Measurements from ENCODE around the gene SUV39H2.

GRCh38 chr10:14924013-14924412 lies 45.3 kb downstream of the SUV39H2 start:
- TF ChIP-seq, protein P1, sequence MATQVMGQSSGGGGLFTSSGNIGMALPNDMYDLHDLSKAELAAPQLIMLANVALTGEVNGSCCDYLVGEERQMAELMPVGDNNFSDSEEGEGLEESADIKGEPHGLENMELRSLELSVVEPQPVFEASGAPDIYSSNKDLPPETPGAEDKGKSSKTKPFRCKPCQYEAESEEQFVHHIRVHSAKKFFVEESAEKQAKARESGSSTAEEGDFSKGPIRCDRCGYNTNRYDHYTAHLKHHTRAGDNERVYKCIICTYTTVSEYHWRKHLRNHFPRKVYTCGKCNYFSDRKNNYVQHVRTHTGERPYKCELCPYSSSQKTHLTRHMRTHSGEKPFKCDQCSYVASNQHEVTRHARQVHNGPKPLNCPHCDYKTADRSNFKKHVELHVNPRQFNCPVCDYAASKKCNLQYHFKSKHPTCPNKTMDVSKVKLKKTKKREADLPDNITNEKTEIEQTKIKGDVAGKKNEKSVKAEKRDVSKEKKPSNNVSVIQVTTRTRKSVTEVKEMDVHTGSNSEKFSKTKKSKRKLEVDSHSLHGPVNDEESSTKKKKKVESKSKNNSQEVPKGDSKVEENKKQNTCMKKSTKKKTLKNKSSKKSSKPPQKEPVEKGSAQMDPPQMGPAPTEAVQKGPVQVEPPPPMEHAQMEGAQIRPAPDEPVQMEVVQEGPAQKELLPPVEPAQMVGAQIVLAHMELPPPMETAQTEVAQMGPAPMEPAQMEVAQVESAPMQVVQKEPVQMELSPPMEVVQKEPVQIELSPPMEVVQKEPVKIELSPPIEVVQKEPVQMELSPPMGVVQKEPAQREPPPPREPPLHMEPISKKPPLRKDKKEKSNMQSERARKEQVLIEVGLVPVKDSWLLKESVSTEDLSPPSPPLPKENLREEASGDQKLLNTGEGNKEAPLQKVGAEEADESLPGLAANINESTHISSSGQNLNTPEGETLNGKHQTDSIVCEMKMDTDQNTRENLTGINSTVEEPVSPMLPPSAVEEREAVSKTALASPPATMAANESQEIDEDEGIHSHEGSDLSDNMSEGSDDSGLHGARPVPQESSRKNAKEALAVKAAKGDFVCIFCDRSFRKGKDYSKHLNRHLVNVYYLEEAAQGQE (IDR thresholded peaks at IDR 0.05; ENCODE audit: borderline replicate concordance), result no peak
- TF ChIP-seq, protein P2, sequence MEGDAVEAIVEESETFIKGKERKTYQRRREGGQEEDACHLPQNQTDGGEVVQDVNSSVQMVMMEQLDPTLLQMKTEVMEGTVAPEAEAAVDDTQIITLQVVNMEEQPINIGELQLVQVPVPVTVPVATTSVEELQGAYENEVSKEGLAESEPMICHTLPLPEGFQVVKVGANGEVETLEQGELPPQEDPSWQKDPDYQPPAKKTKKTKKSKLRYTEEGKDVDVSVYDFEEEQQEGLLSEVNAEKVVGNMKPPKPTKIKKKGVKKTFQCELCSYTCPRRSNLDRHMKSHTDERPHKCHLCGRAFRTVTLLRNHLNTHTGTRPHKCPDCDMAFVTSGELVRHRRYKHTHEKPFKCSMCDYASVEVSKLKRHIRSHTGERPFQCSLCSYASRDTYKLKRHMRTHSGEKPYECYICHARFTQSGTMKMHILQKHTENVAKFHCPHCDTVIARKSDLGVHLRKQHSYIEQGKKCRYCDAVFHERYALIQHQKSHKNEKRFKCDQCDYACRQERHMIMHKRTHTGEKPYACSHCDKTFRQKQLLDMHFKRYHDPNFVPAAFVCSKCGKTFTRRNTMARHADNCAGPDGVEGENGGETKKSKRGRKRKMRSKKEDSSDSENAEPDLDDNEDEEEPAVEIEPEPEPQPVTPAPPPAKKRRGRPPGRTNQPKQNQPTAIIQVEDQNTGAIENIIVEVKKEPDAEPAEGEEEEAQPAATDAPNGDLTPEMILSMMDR (IDR thresholded peaks at IDR 0.05; ENCODE audit: poor library complexity, severe bottlenecking), result no peak
- TF ChIP-seq POLR2AphosphoS5 (IDR thresholded peaks at IDR 0.05), result no peak

Data from neural cell (in vitro differentiated cells).